GM10847 (cell line): ENCODE measurements around the gene ING3.

Experiments used
- POLR2A ChIP-seq: IDR thresholded peaks from 2 replicates; pipeline ENCODE4 v1.6.1; 2011; ENCODE audit not compliant: insufficient read length; ENCODE audit errors: extremely low read depth

The ING3 gene

GRCh38 chr7:120941064-120941463 is 9.5 kb upstream of the ING3 start:
- no peak for TF ChIP-seq POLR2A

GRCh38 chr7:120941856-120942255 is 8.7 kb upstream of the ING3 start:
- TF ChIP-seq POLR2A, result no peak

GRCh38 chr7:120942861-120943260 is 7.7 kb upstream of the ING3 start:
- TF ChIP-seq POLR2A, result no peak

GRCh38 chr7:120944826-120945562 is 5.6 kb upstream of the ING3 start:
- TF ChIP-seq POLR2A, result no peak

- no peak for TF ChIP-seq POLR2A
Measured at GRCh38 chr7:120947980-120948379, 2.6 kb upstream of the ING3 start.

GRCh38 chr7:120949393-120949911 is 1.1 kb upstream of the ING3 start:
- TF ChIP-seq POLR2A, result no peak

GRCh38 chr7:120949998-120950538 is 509 bp upstream of the ING3 start:
- no peak for TF ChIP-seq POLR2A

- no peak for TF ChIP-seq POLR2A
Measured at GRCh38 chr7:120951309-120951699, 727 bp downstream of the ING3 start.

GRCh38 chr7:120951826-120952225 is 1.2 kb downstream of the ING3 start:
- no peak for TF ChIP-seq POLR2A

GRCh38 chr7:120955577-120956149 is 5.1 kb downstream of the ING3 start:
- TF ChIP-seq POLR2A, result no peak

GRCh38 chr7:120959929-120960484 is 9.4 kb downstream of the ING3 start:
- no peak for TF ChIP-seq POLR2A

GRCh38 chr7:120960714-120961113 is 10.1 kb downstream of the ING3 start:
- no peak for TF ChIP-seq POLR2A

- TF ChIP-seq POLR2A, result no peak
Measured at GRCh38 chr7:120961638-120962173, 11.1 kb downstream of the ING3 start.

GRCh38 chr7:120964088-120964487 is 13.5 kb downstream of the ING3 start:
- TF ChIP-seq POLR2A, result no peak

- no peak for TF ChIP-seq POLR2A
Measured at GRCh38 chr7:120966961-120967360, 16.4 kb downstream of the ING3 start.

- TF ChIP-seq POLR2A, result no peak
Measured at GRCh38 chr7:120973849-120974248, 23.3 kb downstream of the ING3 start.
